Adrenal gland (tissue), 5 donors: ENCODE results near the gene UNC5A.

ENCODE experiments used
- POLR2A ChIP-seq, 2 donors: fragments of 450-650 bp; IDR thresholded peaks; one replicate each; pipeline ENCODE4 v1.6.1; 2017; ENCODE audit warnings: antibody characterized with exemption in 2 of 2, mild to moderate bottlenecking in 2 of 2, moderate library complexity in 1 of 2
- TF ChIP-seq, protein P1 (sequence below), 6 experiments: fragments of 450-650 bp in 4 of 6; fragments of 200-600 bp in 2 of 6; sonication (generic) in 1 of 6; IDR thresholded peaks; 1 replicate in 5 of 6; 2 replicates in 1 of 6; pipeline versions ENCODE4 v1.5.1 to v1.8.0; 2016 to 2021; ENCODE audit warnings: antibody characterized with exemption in 6 of 6, mild to moderate bottlenecking in 2 of 6, moderate library complexity in 1 of 6
- donor health status: DM: no; HTN: no; CAD: no.

DNA sequence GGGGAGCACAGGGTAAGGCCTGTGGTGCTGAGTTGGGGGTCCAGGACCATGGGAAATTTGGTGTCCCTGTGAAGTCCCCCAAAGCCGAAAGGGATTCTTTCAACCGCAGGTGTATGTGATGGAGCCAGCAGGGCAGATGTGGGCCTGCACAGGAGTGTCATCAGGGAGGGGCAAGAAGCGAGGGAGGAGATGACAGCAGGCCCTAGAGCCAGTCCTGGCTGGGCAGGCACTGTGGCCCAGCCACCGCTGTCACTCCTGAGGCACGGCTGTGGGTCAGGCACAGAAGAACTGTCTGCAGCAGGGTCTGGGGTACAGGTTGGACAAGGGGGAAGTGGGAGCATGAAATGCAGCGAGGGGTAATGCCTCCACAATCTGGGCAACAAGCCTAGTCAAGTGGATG, 83.9 kb downstream of the UNC5A start:
- TF ChIP-seq, protein P1, sequence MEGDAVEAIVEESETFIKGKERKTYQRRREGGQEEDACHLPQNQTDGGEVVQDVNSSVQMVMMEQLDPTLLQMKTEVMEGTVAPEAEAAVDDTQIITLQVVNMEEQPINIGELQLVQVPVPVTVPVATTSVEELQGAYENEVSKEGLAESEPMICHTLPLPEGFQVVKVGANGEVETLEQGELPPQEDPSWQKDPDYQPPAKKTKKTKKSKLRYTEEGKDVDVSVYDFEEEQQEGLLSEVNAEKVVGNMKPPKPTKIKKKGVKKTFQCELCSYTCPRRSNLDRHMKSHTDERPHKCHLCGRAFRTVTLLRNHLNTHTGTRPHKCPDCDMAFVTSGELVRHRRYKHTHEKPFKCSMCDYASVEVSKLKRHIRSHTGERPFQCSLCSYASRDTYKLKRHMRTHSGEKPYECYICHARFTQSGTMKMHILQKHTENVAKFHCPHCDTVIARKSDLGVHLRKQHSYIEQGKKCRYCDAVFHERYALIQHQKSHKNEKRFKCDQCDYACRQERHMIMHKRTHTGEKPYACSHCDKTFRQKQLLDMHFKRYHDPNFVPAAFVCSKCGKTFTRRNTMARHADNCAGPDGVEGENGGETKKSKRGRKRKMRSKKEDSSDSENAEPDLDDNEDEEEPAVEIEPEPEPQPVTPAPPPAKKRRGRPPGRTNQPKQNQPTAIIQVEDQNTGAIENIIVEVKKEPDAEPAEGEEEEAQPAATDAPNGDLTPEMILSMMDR (IDR thresholded peaks at IDR 0.05) = no peak
- TF ChIP-seq POLR2A (IDR thresholded peaks at IDR 0.05) = no peak
